Measurements from ENCODE around the gene LDLRAP1.

Gene LDLRAP1

GRCh38 chr1:25538191-25538767, 5.1 kb upstream of the LDLRAP1 start:
- no peaks in the 10 kb centered on the region for H3K27me3 ChIP-seq
- no peak overlapping the region for H3K27ac ChIP-seq
- H3K4me1 ChIP-seq = peaks cover 0 to 8% (median 4%) of the 10 kb centered on the region in 10 experiments; a peak in 5 of 20 replicates
- H3K9me3 ChIP-seq (replicated peaks in 1 of 11) = no peaks in the 10 kb centered on the region
- no peaks in the 10 kb centered on the region for H3K36me3 ChIP-seq
- no peak overlapping the region for H3K4me3 ChIP-seq
- TF ChIP-seq Cebpa-rat (IDR thresholded peaks at IDR 0.05) = no peak
- H3K4me2 ChIP-seq = no peak overlapping the region
- no peak overlapping the region for H3K9ac ChIP-seq
- no peaks in the 10 kb centered on the region; a peak in 2 of 22 replicates for H4K20me1 ChIP-seq

- H3K27me3 ChIP-seq = peaks cover 0 to 12% (median 0%) of the 10 kb centered on the region in 11 experiments; a peak in 7 of 22 replicates
- TF ChIP-seq Cebpa-rat (IDR thresholded peaks at IDR 0.05) = no peak
Measured at GRCh38 chr1:25540750-25541342, 2.6 kb upstream of the LDLRAP1 start.

GRCh38 chr1:25541425-25541824, 2.0 kb upstream of the LDLRAP1 start:
- Histone ChIP-seq H3K36me3 (no peaks in the 10 kb centered on the region), H3K4me1 (peaks cover 16 to 31% (median 26%) of the 10 kb centered on the region in 10 experiments), H4K20me1 (peaks cover 0 to 19% (median 14%) of the 10 kb centered on the region in 11 experiments; a peak in 13 of 22 replicates), H3K9ac (no peak overlapping the region), H3K4me2 (no peak overlapping the region), H3K4me3 (no peak overlapping the region), H3K27me3 (peaks cover 0 to 12% (median 0%) of the 10 kb centered on the region in 11 experiments; a peak in 7 of 22 replicates), H3K9me3 (replicated peaks in 1 of 11) (no peaks in the 10 kb centered on the region), H3K27ac (no peak overlapping the region)
- no peak for TF ChIP-seq Cebpa-rat (IDR thresholded peaks at IDR 0.05)

More at GRCh38 chr1:25540750-25541342, 2.6 kb upstream of the LDLRAP1 start:
- Histone ChIP-seq H4K20me1 (peaks cover 0 to 19% (median 14%) of the 10 kb centered on the region in 11 experiments; a peak in 13 of 22 replicates), H3K4me1 (peaks cover 16 to 28% (median 21%) of the 10 kb centered on the region in 10 experiments), H3K4me2 (no peak overlapping the region), H3K27ac (no peak overlapping the region), H3K4me3 (no peak overlapping the region), H3K36me3 (no peaks in the 10 kb centered on the region), H3K9ac (no peak overlapping the region), H3K9me3 (replicated peaks in 1 of 11) (no peaks in the 10 kb centered on the region)

GRCh38 chr1:25541889-25542658, 1.3 kb upstream of the LDLRAP1 start:
- Histone ChIP-seq H3K9me3 (replicated peaks in 1 of 11) (no peaks in the 10 kb centered on the region), H4K20me1 (peaks cover 0 to 19% (median 14%) of the 10 kb centered on the region in 11 experiments; a peak in 13 of 22 replicates), H3K27ac (no peak overlapping the region), H3K9ac (no peak overlapping the region), H3K4me3 (no peak overlapping the region), H3K4me2 (no peak overlapping the region), H3K4me1 (peaks cover 14 to 33% (median 30%) of the 10 kb centered on the region in 10 experiments), H3K27me3 (peaks cover 0 to 12% (median 0%) of the 10 kb centered on the region in 11 experiments; a peak in 7 of 22 replicates), H3K36me3 (no peaks in the 10 kb centered on the region)
- TF ChIP-seq Cebpa-rat (IDR thresholded peaks at IDR 0.05) = no peak

- H3K36me3 ChIP-seq = no peaks in the 10 kb centered on the region
- H3K4me2 ChIP-seq = peak overlapping the region in 9 of 11 experiments; percentile 49 to 100 (median 100); a peak in 10 of 22 replicates
- H3K4me3 ChIP-seq = peak overlapping the region in 9 of 10 experiments; percentile 79 to 91 (median 85); a peak in 13 of 20 replicates
- no peaks in the 10 kb centered on the region for H3K9me3 ChIP-seq (replicated peaks in 1 of 11)
- peaks cover 0 to 12% (median 0%) of the 10 kb centered on the region in 11 experiments; a peak in 7 of 22 replicates for H3K27me3 ChIP-seq
- H3K4me1 ChIP-seq = peaks cover 10 to 42% (median 38%) of the 10 kb centered on the region in 10 experiments
- peaks cover 0 to 19% (median 14%) of the 10 kb centered on the region in 11 experiments; a peak in 13 of 22 replicates for H4K20me1 ChIP-seq
- H3K9ac ChIP-seq = peak overlapping the region in 1 of 11 experiments; percentile 80; a peak in 1 of 22 replicates
- no peak overlapping the region for H3K27ac ChIP-seq
- no peak for TF ChIP-seq Cebpa-rat (IDR thresholded peaks at IDR 0.05)
Measured at GRCh38 chr1:25543005-25543424, 391 bp upstream of the LDLRAP1 start.

GRCh38 chr1:25544243-25544764, 898 bp downstream of the LDLRAP1 start:
- Histone ChIP-seq H3K27me3 (peaks cover 0 to 12% (median 0%) of the 10 kb centered on the region in 11 experiments; a peak in 7 of 22 replicates), H3K9me3 (replicated peaks in 1 of 11) (no peaks in the 10 kb centered on the region), H3K4me2 (peak overlapping the region; percentile 98 to 100 (median 100)), H3K4me3 (peak overlapping the region; percentile 79 to 91 (median 85)), H3K36me3 (no peaks in the 10 kb centered on the region), H3K9ac (peak overlapping the region; percentile 75 to 86 (median 82)), H3K27ac (peak overlapping the region in 10 of 11 experiments; percentile 27 to 75 (median 69); a peak in 17 of 22 replicates), H3K4me1 (peaks cover 21 to 55% (median 51%) of the 10 kb centered on the region in 10 experiments), H4K20me1 (peaks cover 0 to 21% (median 14%) of the 10 kb centered on the region in 11 experiments; a peak in 13 of 22 replicates)
- no peak for TF ChIP-seq Cebpa-rat (IDR thresholded peaks at IDR 0.05)

GRCh38 chr1:25544819-25545218, 1.4 kb downstream of the LDLRAP1 start:
- H3K36me3 ChIP-seq = no peaks in the 10 kb centered on the region
- peak overlapping the region; percentile 98 to 100 (median 100) for H3K4me2 ChIP-seq
- peaks cover 26 to 60% (median 56%) of the 10 kb centered on the region in 10 experiments for H3K4me1 ChIP-seq
- peaks cover 0 to 12% (median 0%) of the 10 kb centered on the region in 11 experiments; a peak in 7 of 22 replicates for H3K27me3 ChIP-seq
- peaks cover 0 to 23% (median 14%) of the 10 kb centered on the region in 11 experiments; a peak in 13 of 22 replicates for H4K20me1 ChIP-seq
- H3K27ac ChIP-seq = no peak overlapping the region; a peak in 2 of 22 replicates
- H3K9me3 ChIP-seq (replicated peaks in 1 of 11) = no peaks in the 10 kb centered on the region
- H3K9ac ChIP-seq = peak overlapping the region in 10 of 11 experiments; percentile 75 to 86 (median 82); a peak in 17 of 22 replicates
- peak overlapping the region; percentile 79 to 91 (median 85); a peak in 18 of 20 replicates for H3K4me3 ChIP-seq
- TF ChIP-seq Cebpa-rat (IDR thresholded peaks at IDR 0.05) = no peak

- Histone ChIP-seq H3K27me3 (peaks cover 0 to 12% (median 0%) of the 10 kb centered on the region in 11 experiments; a peak in 7 of 22 replicates), H3K4me1 (peaks cover 36 to 70% (median 66%) of the 10 kb centered on the region in 10 experiments), H3K4me3 (no peak overlapping the region), H3K9ac (peak overlapping the region in 2 of 11 experiments; percentile 86; a peak in 1 of 22 replicates), H3K4me2 (peak overlapping the region in 9 of 11 experiments; percentile 98 to 100 (median 100); a peak in 18 of 22 replicates), H4K20me1 (peaks cover 0 to 30% (median 14%) of the 10 kb centered on the region in 11 experiments; a peak in 13 of 22 replicates), H3K27ac (no peak overlapping the region), H3K9me3 (replicated peaks in 1 of 11) (no peaks in the 10 kb centered on the region), H3K36me3 (no peaks in the 10 kb centered on the region)
- no peak for TF ChIP-seq Cebpa-rat (IDR thresholded peaks at IDR 0.05)
Measured at GRCh38 chr1:25545767-25546166, 2.4 kb downstream of the LDLRAP1 start.
